Neural progenitor cell (in vitro differentiated cells): Measurements from ENCODE around the gene TMEM62.

ENCODE experiments used
- EZH2 ChIP-seq: fragments of 200-600 bp; sonication (generic); IDR thresholded peaks from 2 replicates; pipeline ENCODE4 v1.6.1; 2017; ENCODE audit warnings: antibody characterized with exemption, mild to moderate bottlenecking, moderate library complexity
- EZH2phosphoT487 ChIP-seq: fragments of 200-600 bp; sonication (generic); IDR thresholded peaks from 2 replicates; pipeline ENCODE4 v1.6.1; 2017; ENCODE audit warnings: antibody characterized with exemption
- TF ChIP-seq, protein P1 (sequence below): fragments of 200-600 bp; sonication (generic); IDR thresholded peaks from 2 replicates; pipeline ENCODE4 v1.5.1; 2017; ENCODE audit warnings: antibody characterized with exemption, mild to moderate bottlenecking

- no peak for TF ChIP-seq EZH2phosphoT487
- TF ChIP-seq, protein P1, sequence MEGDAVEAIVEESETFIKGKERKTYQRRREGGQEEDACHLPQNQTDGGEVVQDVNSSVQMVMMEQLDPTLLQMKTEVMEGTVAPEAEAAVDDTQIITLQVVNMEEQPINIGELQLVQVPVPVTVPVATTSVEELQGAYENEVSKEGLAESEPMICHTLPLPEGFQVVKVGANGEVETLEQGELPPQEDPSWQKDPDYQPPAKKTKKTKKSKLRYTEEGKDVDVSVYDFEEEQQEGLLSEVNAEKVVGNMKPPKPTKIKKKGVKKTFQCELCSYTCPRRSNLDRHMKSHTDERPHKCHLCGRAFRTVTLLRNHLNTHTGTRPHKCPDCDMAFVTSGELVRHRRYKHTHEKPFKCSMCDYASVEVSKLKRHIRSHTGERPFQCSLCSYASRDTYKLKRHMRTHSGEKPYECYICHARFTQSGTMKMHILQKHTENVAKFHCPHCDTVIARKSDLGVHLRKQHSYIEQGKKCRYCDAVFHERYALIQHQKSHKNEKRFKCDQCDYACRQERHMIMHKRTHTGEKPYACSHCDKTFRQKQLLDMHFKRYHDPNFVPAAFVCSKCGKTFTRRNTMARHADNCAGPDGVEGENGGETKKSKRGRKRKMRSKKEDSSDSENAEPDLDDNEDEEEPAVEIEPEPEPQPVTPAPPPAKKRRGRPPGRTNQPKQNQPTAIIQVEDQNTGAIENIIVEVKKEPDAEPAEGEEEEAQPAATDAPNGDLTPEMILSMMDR, result peak; percentile 65
- TF ChIP-seq EZH2, result no peak
Observed at GRCh38 chr15:43187544-43188155, 54.3 kb downstream of the TMEM62 start.
